ENCODE results near the gene C20orf141. TPM values are rescaled to one million over a fixed set of nuclear protein-coding genes. Genes with fewer than 3 reads are reported as not detected.
"Not testable (repeated sequence)": the region's sequence is repeated elsewhere in the genome, so short reads cannot be mapped to it uniquely, and the experiment has no call there.

C20orf141 gene
- total and polyA plus RNA-seq, 12 donors = not detected

DNA sequence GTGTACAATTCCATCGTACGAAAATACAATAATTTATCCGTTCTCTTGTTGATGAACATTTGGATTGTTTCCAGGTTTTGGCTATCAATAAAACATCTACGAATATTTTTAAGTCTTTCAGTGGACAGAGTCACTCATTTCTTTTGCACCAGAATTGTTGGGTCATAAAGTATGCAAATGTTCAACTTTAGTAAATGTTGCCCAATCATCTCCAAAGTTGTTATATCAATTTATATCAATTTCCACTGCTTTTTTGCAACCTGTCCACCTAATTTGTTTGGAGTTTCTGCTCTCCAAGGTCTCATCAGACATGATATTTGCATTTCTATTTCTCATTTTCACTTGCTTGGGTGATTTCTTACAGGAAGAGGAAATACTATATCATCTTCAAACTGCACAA is 11.9 kb downstream of the C20orf141 start:
- WGBS, 2 donors = 93 to 96% methylated on average over 4 of the region's 4 CpGs
- ATAC-seq = no peak
- no peaks in the 10 kb centered on the region for H3K36me3 ChIP-seq

DNA sequence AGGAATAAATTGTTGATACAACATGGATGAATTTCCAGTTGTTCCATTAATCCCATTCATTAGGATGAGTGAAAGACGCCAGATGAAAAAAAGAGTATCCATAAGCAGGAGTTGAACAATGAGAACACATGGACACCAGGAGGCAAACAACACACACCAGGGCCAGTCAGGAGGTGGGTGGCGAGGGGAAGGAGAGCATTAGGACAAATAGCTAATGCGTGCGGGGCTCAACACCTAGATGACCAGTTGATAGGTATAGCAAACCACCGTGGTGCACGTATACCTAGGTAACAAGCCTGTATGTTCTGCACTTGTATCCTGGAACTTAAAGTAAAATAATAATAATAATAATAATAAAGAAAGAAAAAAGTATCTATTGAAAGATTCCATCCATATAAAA is 14.6 kb downstream of the C20orf141 start:
- Histone ChIP-seq H3K4me3 (no peak overlapping the region), H3K4me1 (peaks cover 0 to 16% (median 0%) of the 10 kb centered on the region in 9 donors), H3K9me3 (no peaks in the 10 kb centered on the region), H3K36me3 (no peaks in the 10 kb centered on the region), H3K27me3 (peaks cover 0 to 47% (median 28%) of the 10 kb centered on the region in 7 donors), H3K27ac (no peak overlapping the region)
- DNase-seq (no peak), ATAC-seq (no peak)
- TF ChIP-seq, protein P1, sequence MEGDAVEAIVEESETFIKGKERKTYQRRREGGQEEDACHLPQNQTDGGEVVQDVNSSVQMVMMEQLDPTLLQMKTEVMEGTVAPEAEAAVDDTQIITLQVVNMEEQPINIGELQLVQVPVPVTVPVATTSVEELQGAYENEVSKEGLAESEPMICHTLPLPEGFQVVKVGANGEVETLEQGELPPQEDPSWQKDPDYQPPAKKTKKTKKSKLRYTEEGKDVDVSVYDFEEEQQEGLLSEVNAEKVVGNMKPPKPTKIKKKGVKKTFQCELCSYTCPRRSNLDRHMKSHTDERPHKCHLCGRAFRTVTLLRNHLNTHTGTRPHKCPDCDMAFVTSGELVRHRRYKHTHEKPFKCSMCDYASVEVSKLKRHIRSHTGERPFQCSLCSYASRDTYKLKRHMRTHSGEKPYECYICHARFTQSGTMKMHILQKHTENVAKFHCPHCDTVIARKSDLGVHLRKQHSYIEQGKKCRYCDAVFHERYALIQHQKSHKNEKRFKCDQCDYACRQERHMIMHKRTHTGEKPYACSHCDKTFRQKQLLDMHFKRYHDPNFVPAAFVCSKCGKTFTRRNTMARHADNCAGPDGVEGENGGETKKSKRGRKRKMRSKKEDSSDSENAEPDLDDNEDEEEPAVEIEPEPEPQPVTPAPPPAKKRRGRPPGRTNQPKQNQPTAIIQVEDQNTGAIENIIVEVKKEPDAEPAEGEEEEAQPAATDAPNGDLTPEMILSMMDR (IDR thresholded peaks at IDR 0.05) = no peak
- intact Hi-C loops (cut with DNase I) = no loop called here
- 62 to 67% methylated on average over 6 of the region's 6 CpGs for WGBS, 2 donors

More for the DNA sequence above, 11.9 kb downstream of the C20orf141 start:
- TF ChIP-seq, protein P1 (IDR thresholded peaks at IDR 0.05) = no peak
- Histone ChIP-seq H3K4me1 (peaks cover 0 to 10% (median 0%) of the 10 kb centered on the region in 9 donors), H3K27ac (no peak overlapping the region), H3K27me3 (peaks cover 5 to 53% (median 33%) of the 10 kb centered on the region in 7 donors), H3K9me3 (no peaks in the 10 kb centered on the region), H3K4me3 (no peak overlapping the region)
- intact Hi-C loops (cut with DNase I) = no loop called here
- DNase-seq = no peak

DNA sequence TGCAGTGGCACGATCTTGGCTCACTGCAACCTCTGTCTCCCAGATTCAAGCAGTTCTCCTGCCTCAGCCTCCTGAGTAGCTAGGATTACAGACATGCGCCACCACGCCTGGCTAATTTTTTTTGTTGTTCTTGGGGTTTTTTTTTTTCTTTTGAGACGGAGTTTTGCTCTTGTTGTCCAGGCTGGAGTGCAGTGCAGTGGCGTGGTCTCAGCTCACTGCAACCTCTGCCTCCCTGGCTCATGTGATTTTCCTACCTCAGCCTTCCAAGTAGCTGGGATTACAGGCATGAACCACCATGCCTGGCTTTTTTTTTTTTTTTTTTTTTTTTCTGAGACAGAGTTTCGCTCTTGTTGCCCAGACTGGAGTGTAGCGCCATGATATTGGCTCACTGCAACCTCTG is 16.4 kb downstream of the C20orf141 start:
- H3K9me3 ChIP-seq; ATAC-seq; H3K4me3 ChIP-seq; intact Hi-C loops (cut with DNase I); DNase-seq; H3K27ac ChIP-seq: not testable (repeated sequence)
- Histone ChIP-seq H3K36me3 (peaks cover 0 to 12% (median 0%) of the 10 kb centered on the region in 9 donors), H3K27me3 (peaks cover 0 to 41% (median 23%) of the 10 kb centered on the region in 7 donors), H3K4me1 (peaks cover 0 to 16% (median 0%) of the 10 kb centered on the region in 9 donors)
- 86 to 89% methylated on average over 7 of the region's 7 CpGs for WGBS, 2 donors

DNA sequence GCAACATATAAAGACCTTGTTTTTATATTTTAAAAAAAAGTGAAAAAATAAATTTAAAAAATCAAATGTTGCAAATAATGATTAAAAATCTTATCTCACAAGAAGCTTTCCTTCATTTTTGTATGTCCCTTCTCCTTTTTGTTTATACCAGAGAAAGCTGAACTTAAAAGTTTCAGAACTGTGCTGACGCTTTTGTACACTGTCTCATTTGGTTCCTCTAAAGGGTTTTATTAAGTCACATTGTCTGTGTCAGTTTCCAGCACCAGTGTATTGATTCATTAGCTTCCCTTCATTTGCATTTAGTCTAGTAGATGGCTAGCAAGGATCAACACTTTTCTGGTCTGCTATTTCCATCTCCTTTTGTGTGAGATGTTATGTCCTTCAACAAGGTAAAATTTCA is 19.0 kb downstream of the C20orf141 start:
- intact Hi-C loops (cut with DNase I) = no loop called here
- peaks cover 0 to 17% (median 6%) of the 10 kb centered on the region in 7 donors for H3K27me3 ChIP-seq
- peaks cover 0 to 34% (median 0%) of the 10 kb centered on the region in 9 donors for H3K36me3 ChIP-seq
- no peaks in the 10 kb centered on the region for H3K9me3 ChIP-seq
- H3K4me1 ChIP-seq = peaks cover 0 to 16% (median 0%) of the 10 kb centered on the region in 9 donors
- WGBS, 2 donors = 80 to 82% methylated on average over 1 of the region's 1 CpG
- H3K27ac ChIP-seq = no peak overlapping the region
- no peak for ATAC-seq
- TF ChIP-seq, protein P1 (IDR thresholded peaks at IDR 0.05) = no peak
- no peak overlapping the region for H3K4me3 ChIP-seq
- DNase-seq = no peak

DNA sequence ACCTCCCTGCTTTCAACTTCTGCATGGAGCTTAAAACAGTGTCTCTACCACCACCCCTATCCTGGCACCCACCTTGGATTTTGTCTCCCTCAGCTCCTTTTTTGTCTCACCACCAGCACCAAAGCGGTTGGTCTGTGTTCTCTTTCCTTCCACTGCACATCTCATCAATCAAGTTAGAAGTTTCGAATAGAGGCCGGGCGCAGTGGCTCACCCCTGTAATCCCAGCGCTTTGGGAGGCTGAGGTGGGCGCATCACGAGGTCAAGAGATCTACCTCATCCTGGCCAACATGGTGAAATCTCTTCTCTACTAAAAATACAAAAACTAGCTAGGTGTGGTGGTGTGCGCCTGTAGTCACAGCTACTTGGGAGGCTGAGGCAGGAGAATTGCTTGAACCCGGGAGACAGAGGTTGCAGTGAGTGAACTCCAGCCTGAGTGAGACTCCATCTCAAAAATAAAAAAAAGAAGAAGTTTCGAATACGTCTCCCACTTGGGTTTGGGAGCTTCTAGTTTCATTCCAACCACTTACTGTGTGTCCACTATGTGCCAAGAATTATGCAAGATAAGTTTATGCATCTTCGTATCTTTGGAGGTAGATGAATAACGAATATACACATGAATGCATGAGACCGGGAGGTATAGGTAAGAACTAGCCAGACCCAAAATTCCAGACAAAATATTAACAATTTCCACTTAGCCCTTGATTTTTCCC is 19.8 kb downstream of the C20orf141 start:
- intact Hi-C loops (cut with DNase I) = loop anchor here in 1 of 10 donors (5.0 kb wide), 1 partner anchor 72 kb away; no protein-coding TSS in a partner anchor
- DNase-seq (no peak), ATAC-seq (no peak)
- no peak overlapping the region for H3K27ac ChIP-seq
- peaks cover 0 to 13% (median 0%) of the 10 kb centered on the region in 7 donors for H3K27me3 ChIP-seq
- peaks cover 0 to 21% (median 1%) of the 10 kb centered on the region in 9 donors for H3K4me1 ChIP-seq
- no peaks in the 10 kb centered on the region for H3K9me3 ChIP-seq
- 92 to 95% methylated on average over 14 of the region's 14 CpGs for WGBS, 2 donors
- peaks cover 0 to 34% (median 0%) of the 10 kb centered on the region in 9 donors for H3K36me3 ChIP-seq
- TF ChIP-seq, protein P1 (IDR thresholded peaks at IDR 0.05) = no peak
- H3K4me3 ChIP-seq = no peak overlapping the region
